K562 (cell line): ENCODE results near the gene AKAP7.

Experiments
- MXI1 ChIP-seq: IDR thresholded peaks from 2 replicates; pipeline ENCODE4 v1.6.1; 2011; ENCODE audit warnings: low read depth, mild to moderate bottlenecking, improper control_type of control experiment, low read length
- SMAD4 ChIP-seq: fragments of 250-450 bp; sonication (Bioruptor Pico); conservative IDR thresholded peaks from 2 replicates; pipeline ENCODE4 v1.8.0; 2021; ENCODE audit warnings: inconsistent platforms, mild to moderate bottlenecking, moderate library complexity
- ZNF253 ChIP-seq: fragments of 250-450 bp; sonication (Bioruptor Pico); conservative IDR thresholded peaks from 2 replicates; pipeline ENCODE4 v1.6.1; 2021; ENCODE audit warnings: mild to moderate bottlenecking
- ZNF76 ChIP-seq: fragments of 250-450 bp; sonication (Bioruptor Pico); IDR thresholded peaks from 2 replicates; pipeline ENCODE4 v1.4.0; 2020; ENCODE audit warnings: mild to moderate bottlenecking, moderate library complexity, borderline replicate concordance
- TF ChIP-seq, protein P1 (sequence below): sonication (generic); formaldehyde crosslinking; IDR thresholded peaks from 2 replicates; pipeline ENCODE4 v1.9.0; 2022; ENCODE audit warnings: mild to moderate bottlenecking, missing genetic modification reagents

DNA sequence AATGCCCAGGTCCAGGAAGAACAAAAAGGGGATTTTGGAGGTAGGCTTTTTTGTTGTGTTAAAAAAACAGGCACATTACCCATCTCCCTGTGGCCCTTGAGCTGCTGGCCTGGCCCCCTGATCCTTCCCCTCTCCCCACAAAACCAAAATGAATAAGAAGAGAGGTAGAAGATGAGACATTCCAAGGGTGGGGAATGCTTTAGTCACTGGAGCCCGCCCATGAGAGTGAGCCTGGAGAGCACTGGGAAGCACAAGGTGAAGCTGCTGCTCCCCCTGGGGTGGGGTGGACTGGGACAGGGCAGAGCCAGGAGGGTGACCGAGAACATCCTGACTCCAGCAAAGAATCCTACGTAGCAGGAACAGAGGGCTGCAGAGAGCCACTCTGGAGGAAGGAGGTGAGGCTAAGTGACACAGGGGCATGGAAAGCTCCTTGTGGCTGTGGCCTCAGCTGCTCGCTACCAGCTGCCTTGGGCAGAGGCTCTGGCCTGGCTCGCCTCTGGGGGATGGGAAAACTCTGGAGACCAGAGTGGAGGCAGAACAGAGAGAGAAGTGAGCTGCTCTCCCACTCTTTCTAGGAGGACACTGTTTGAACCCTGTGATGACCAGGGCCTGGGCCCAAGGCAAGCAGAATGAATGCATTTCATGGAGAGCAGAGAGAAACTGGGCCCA, 48.3 kb downstream of the AKAP7 start:
- TF ChIP-seq SMAD4 (CRISPR knock-in tag): no peak
- no peak for TF ChIP-seq ZNF253
- TF ChIP-seq MXI1: no peak
- no peak for TF ChIP-seq ZNF76 (CRISPR knock-in tag)
- TF ChIP-seq, protein P1, sequence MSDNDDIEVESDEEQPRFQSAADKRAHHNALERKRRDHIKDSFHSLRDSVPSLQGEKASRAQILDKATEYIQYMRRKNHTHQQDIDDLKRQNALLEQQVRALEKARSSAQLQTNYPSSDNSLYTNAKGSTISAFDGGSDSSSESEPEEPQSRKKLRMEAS (CRISPR knock-in tag): no peak
